Gastrocnemius medialis (tissue), 4 donors: Measurements from ENCODE around the gene TMEM132A.

Source experiments
- CTCF ChIP-seq, 5 experiments: fragments of 450-650 bp in 3 of 5; fragments of 200-600 bp in 2 of 5; sonication (generic) in 2 of 5; IDR thresholded peaks in 4 of 5; conservative IDR thresholded peaks in 1 of 5; 1 replicate in 4 of 5; 2 replicates in 1 of 5; pipeline ENCODE4 v1.5.1; 2016 to 2019; ENCODE audit warnings: antibody characterized with exemption in 5 of 5, mild to moderate bottlenecking in 3 of 5, moderate library complexity in 3 of 5
- POLR2A ChIP-seq, 2 donors: fragments of 450-650 bp; IDR thresholded peaks; one replicate each; pipeline ENCODE4 v1.6.1; 2017; ENCODE audit warnings: antibody characterized with exemption in 2 of 2, mild to moderate bottlenecking in 2 of 2, moderate library complexity in 2 of 2

GRCh38 chr11:60918939-60919265, 5.4 kb upstream of the TMEM132A start:
- no peak for TF ChIP-seq CTCF (IDR thresholded peaks at IDR 0.05 in 4 of 5, conservative IDR thresholded peaks at IDR 0.05 in 1 of 5)
- TF ChIP-seq POLR2A (IDR thresholded peaks at IDR 0.05): no peak
